Stimulated activated CD8-positive, alpha-beta memory T cell treated with anti-CD3 and anti-CD28 coated beads, Interleukin-15, amount 100 ng/mL, for 48 hours (primary cell): ENCODE results near the gene N4BP2L2.

ENCODE experiments used
- DNase-seq, 2 donors: peaks; one replicate each; pipeline ENCODE4 v3.0.0-alpha.2; 2020; ENCODE audit warnings: low read depth in 2 of 2

N4BP2L2 gene

DNA sequence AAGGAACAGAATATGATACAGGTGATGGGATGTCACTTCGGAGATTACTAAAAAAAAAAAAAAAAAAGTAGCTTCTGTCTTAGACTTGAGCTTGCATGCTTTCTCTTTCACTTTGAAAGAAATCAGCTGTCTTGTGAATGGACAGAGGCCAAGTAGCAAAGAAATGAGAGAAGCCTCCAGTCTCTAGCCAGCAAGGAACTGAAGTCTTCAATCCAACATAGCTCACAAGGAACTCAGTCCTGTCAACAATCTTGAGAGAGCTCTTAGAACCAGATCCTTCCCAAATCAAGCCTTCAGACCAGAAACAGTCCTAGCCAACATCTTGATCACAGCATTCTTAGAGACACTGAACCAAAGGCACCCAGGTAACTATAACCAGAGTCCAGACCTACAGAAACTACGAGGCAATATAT lies 7.7 kb downstream of the N4BP2L2 start:
- no peak for DNase-seq

DNA sequence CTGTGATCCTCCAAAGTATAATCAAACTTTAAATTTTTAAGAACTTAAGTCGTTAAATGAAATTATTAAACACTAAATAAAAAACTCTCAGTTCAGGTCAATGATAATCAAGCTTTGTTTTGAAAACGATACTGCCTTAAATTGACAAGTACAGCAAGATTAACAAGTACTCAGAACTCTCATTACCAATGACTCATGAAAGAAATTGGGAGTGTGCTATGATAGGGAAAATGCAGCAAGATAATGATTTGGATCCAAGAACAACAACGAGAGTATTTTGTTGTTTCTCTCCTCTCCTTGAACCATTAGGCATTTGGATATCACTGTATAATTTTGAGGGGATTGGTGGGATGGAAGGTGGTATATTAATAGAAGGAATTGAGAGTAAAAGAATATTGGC lies 10.2 kb downstream of the N4BP2L2 start:
- no peak for DNase-seq

DNA sequence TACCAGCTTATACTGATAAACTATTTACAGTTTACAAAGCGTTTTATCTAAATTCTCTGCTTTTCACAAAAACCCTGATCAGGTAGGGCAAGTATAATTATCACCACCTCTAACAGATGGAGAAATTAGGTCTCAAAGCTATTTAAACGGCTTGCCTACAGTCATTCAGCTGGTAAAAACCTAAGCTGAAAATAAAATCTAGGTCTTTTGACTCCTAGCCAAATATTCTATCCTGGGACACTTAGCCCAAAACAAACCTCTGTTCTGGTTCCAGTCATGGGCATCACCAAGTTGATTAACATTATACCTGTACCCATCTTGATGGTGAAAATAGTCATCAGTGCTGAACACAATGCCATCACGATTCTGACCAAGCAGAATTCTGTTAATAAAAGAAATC lies 11.4 kb downstream of the N4BP2L2 start:
- DNase-seq = no peak

DNA sequence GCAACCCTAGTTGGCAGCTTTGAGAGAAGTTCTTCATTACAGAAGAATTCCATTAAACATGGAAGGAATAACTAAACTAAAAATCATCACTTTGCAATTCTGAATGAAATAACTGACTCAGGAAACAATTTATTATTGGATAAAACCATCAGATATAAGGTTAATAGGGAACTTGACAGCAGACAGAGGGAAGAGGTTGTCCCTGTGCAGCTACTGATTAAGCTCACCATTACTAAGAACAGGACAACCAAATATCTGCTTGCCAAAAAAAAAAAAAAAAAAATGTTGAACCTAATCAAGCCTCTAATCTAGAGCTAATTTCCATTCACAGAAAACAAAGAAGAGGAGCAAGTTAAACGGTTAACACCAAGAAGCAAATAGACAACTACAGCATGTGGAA lies 12.8 kb downstream of the N4BP2L2 start:
- no peak for DNase-seq

DNA sequence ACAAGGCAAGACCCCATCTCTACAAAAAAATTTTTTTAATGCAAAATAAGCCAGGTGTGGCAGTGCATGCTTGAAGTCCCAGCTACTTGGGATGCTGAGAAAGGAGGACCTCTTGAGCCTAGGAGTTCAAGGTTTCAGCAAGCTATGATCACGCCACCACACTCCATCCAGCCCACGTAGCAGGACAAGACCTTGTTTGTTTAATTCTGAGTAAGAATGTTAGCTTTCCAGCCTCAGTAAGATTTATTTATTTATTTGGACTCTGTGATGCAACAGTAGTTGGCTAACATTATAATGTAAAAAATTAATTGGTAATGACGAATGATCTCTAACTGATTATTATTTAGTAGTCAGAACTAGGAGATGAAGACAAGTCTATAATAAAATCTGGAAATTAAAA lies 23.3 kb downstream of the N4BP2L2 start:
- no peak for DNase-seq

DNA sequence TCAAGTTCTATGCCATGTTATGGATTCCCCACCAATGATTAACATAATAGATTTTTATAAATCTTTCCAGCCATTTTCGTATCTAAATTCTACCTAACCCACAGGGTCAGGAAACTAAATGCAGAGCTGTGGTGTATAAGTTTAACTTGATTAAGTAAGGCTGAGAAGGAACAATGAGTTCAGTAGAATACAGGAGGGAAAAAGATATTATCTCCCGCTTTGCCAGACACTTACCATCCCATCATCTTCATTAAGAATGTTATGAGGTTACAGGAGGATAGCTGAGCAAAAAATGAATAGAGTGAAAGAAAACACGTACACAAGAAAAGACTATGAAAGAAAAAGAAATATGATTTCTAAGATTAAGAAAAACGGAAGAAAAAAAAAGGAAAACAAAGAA lies 27.1 kb downstream of the N4BP2L2 start:
- DNase-seq = no peak

DNA sequence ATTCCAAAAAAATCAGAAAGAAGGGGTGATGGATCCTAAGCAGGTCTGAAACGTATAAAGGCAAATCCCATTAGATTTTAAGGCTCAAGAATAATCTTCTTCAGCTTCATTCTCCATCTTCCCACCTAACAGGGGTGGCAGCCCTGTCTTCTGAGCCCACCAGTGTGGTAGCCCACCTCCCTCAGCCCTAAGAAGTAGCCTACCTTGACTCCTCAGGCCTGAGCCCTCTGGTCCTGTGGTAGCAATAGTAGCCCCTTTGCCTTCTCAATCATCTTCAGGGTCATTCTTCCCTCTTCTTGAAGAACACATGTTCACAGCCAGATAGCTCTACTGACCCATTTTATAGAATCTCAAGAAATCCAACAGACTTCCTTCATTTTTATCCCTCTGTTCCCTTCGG lies 33.7 kb downstream of the N4BP2L2 start:
- no peak for DNase-seq

DNA sequence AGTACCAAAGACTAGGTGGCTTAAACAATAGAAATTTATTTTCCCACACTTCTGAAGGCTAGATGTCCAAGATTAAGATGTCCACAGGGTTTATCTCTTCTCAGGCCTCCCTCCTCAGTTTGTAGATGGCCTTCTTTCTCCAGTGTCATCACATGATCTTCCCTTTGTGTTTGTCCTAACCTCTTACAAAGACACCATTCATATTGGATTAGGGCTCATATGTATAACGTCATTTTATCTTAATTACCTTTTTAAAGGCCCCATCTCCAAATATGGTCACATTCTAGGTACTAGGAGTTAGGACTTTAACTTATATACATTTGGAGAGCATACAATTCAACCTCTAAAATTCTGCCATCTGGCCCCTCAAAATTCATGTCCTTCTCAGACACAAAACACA lies 34.3 kb downstream of the N4BP2L2 start:
- no peak for DNase-seq

DNA sequence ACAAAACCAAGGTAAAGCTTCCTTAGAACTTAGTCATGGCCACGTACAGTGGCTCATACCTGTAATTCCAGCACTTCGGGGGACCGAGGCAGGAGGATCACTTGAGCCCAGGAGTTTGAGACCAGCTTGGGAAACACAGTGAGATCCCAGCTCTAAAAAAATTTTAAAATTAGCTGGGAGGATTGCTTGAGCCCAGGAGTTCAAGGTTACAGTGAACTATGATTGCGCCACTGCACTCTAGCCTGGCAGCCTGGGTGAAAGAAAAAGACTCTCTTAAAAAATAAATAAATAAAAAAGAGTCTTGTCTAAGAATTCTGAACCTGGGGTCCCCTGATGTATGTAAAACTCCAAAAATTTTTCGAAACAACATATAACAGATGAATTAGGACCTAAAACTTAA lies 34.9 kb downstream of the N4BP2L2 start:
- no peak for DNase-seq

DNA sequence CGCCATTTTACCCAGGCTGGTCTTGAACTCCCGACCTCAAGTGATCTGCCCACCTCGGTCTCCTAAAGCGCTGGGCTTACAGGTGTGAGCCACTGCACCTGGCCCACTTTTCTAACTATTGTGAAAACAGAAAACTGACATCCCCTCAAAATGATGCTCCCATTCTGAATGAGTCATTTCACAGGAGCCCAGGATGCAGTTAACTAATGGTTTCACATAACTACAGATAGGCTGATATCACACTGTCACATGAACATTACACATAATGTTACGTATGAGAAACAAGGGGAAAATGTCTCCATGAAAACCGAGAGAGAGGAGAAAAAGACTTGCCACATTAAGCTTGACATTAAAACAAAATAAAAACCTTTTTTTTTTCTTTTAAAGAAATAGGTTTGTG lies 37.5 kb downstream of the N4BP2L2 start:
- DNase-seq = no peak

DNA sequence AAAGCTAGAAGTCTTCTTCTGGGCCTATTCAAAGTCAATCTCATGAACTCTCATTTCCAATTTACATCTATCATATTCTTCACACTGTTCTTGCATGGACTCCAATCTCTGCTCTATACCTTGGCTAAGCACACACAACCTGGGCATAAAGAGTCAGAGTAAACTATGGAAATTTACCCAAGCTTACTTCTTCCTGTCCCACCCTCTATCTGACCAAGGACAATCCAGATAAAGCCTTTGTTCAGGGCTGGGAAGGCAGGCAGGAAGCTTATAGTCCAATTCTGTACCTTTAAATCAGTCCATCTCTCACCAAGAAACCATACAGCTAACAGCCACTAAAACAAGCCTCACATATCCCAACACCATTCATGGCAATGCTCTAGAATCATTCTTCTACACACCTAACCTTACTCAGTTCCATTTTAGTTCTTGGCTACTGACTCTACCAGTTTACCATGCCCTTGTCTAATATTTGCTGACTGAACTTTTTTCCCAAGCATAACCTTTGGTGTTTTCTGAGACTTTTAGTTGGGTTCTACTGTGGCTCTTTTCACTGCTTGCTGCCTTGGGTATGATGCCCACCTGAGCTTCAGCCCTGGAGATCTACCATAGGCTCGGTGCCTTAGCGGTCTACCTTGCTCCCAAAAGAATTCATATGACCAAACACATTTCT lies 38.9 kb downstream of the N4BP2L2 start:
- no peak for DNase-seq

DNA sequence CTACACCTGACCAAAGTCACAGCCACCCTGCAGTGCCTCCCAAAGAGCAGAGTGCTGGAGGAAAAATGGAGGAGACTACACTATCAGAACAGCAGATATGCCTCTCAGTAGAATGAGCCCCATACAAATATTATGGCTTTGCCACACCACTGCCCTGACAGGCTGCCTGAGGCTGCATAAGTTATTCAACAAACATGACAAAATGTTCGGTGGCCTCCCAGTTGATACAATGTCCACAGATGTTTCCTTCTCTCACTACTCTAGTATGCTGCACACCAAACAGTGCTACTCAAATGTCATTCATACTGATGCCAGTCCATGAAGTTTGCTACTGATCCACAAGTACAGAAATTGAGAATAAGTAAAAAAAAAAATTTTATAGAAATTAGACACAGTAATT lies 41.0 kb downstream of the N4BP2L2 start:
- no peak for DNase-seq

DNA sequence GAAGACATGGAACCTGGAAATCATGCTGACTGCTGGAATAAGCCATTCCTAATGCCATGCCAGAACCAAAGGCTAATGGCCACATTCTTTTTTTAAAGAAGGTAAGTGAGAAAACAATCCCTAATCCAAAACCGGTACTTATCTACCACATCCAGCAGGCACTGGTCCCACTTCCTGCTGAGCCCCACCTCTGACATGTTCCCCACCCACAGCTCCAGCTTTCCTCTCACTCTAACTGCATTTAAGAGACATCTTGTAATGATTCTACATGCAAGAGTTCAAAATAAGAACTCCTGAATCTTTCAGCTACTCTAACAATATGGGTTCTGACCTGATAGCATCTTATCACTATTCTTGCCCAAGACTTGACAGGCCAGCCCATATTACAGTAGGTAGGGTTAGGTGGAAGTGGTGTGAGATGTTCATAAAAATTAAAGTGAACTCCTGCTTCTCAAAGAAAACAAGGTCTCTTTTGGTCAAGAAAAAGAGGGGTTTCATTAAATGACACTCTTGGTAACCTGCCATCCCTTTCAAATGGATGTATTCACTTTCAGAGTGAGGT lies 41.9 kb downstream of the N4BP2L2 start:
- DNase-seq = no peak

DNA sequence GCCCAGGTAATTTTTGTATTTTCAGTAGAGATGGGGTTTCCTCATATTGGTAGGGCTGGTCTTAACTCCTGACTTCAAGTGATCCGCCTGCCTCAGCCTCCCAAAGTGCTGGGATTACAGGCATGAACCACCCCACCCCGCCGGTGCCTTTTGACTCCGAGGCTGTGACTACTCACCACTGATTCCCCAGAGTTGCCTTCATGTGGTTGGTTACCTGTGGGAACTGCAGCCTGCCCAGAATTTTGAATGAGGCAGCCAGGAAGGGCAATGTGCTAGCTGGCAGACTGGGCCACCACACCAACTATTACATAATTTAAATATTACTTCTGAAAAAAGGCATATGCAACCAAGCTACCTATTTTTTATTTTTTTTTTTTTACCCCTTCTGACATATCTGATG lies 42.8 kb downstream of the N4BP2L2 start:
- no peak for DNase-seq

DNA sequence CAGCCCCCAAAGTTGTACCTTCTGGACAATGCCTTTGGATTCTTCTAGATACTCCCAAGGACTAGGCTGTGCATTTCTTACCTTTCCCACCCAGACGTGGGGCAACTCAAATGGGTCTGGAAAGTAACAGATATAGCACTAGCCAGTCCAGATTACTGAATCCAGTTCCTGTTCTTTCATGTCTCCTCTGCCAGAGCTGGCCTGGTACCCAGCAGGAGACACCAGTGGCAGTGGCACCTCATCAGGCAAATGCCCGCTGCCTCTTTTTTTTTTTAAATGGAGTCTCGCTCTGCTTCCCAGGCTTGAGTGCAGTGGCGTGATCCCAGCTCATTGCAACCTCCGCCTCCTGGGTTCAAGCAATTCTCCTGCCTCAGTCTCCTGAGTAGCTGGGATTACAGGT lies 43.2 kb downstream of the N4BP2L2 start:
- no peak for DNase-seq

DNA sequence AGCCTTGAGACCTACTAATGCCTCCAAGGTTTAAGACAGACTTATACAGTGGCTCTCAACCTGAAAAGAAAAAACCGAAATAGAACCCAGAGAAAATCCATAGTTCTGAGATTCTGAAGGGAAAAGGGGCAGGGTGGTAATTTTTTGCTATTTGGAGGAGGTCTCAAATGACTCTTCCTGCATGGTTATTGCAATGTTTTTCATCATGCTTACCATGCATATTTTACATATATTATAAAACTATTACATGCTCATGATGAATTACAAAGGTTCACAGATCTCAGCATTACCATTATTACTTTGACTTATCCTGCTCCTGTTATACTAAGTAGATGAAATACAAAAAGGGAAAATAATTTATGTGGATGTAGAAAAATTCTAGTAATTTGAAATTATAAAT lies 47.6 kb downstream of the N4BP2L2 start:
- DNase-seq = no peak

DNA sequence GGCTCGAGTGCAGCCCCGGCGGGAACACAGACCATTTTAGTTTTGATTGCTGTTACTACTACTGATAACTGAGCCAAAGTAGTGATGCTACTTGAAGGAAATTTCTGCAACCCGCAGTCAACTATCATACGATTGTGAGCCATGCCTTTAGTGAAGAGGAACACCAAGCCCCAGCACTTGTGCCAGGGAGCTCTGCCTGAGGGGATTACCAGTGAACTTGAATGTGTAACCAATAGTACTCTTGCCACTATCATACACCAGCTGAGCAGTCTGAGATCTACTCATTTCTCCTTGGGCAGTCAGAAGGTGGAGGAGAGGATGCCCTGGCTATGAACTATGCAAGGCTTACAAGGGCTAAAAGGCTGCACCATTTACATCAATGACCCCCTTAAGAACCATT lies 61.7 kb downstream of the N4BP2L2 start:
- DNase-seq = no peak

DNA sequence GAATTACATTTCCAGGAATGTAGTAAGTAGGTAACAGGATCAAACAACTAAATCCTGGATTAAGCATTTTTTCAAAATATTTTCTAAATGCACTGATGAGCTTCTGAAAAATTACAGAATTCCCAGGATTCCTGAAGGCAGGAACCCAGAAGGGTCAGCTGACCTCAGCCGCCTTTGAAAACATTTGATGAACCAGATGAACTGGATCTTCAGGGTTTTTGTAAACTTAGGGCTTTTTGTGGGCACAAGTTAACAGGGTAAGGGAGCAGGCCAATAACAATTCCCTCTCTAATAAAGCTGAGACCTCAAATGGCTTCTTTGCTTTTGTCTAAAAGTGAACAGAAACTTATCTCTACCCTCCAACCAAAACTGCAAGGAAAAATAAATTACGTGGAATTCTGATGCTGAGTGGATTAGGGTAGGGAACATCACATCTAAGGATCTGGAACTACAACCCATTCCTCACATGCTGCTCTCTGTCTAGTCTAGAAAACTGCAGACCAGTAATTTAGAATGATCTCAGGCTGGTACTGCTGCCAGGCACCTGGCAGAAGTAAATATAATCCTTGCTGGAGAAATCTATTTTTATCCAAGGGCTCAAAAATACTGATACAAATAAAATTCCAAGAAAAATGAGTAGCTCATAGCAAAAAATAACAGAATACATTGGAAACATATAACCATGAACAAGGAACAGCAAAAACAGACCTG lies 62.4 kb downstream of the N4BP2L2 start:
- no peak for DNase-seq

DNA sequence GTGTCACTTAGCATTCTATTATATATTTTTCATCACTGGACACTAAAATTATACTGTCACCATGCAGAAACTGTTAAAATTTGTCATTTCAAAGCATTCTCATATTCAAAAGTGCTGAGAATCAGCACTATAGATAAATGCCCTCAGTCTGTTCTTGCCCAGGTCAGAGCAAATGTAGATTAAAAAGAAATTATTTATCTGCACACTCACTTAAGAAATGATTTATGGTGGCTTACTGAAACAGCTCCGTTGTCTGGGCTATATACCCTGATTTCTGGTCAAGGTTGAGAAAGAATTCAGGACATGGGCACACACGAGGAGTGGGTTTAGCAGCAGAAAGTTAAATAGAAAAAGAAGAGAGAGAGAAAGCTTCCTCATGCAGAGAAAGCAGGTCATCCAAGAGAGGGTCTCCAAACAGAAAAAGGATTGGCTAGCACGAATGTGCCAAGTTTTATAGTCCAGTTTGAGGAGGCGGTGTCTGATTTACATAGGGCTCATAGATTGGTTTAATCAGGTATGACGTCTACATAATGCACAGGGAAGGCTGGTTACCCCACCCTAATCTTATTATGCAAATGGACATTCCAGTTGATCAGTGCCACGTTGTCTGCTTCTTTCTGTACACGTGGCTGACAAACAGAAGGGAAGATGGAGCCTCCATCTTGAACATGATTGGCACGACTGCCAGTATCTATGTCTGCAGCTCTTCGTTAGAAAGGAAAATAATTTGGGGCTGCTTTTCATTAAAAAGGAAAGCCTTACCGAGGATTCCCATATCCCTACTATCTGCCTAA lies 63.4 kb downstream of the N4BP2L2 start:
- no peak for DNase-seq

DNA sequence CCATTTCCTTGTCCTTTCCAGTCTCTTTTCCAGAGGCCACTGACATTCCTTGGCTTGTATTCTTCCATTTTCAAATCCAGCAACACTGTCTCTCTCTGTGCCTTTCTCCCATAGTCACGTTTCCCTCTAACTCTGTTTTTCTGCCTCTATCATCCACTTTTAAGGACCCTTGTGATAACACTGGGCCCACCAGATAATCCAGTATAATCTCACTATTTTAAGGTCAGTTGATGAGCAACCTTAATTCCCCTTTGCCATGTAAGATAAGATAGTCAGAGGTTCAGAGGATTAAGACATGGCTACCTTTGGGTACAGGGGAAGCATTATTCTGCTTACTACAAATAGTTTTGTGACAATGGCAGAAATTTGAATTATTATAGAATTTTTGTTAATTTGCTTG lies 64.9 kb downstream of the N4BP2L2 start:
- no peak for DNase-seq

DNA sequence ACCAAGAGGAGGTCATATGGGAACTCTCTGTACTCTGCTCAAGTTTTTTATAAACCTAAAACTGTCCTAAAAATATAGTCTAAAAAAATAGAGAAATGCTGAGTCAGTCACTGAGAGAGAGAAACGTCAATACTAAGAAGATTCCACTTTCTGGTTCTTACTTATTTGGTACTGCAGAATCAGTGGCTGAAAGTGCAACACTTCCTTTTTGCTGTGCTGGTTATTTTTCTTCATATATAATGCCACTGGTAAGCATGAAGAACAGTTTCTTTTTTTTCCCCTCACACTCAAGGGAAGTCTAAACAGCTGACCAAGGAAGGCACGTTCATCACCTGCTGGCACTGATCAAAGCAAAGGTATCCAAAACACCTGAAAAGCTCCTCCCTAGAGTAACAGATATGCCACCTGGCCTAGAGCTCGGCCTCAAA lies 66.4 kb downstream of the N4BP2L2 start:
- DNase-seq = no peak

DNA sequence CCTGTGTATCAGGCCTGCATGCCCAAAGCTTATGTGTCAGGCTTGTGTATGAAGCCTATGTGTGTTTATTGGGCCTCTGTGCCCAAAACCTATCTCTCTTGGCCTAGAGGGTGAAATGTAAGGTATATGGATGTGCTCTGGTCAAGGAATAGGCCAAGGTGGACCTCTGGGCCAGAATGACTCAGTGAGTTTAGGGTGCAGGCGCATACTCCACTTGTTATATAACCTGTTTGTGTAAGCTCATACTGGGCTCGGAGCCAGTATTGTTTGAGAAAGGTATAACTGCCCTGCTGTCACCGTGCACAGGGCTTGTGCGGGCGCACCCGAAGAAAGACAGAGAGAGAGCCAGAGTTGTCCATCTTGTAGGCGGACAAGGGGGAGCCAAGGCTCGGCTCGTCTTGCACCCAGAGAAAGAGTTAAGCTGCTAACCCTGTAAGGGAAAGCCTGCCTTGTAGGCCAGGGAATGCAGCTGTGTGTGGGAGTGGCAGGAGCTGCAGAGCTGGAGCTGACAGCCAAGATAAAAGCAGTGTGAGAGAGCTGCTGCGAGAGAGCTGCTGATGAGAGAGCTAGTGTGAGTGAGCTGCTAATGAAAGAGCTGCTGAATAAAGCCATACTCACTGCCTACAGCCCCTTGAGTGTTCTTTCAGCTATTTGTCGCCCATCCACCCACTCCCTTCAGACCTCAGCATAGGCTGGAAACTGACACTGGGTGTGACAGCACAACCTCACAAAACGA lies 67.2 kb downstream of the N4BP2L2 start:
- DNase-seq = no peak
